Activated naive CD4-positive, alpha-beta T cell treated with anti-CD3 and anti-CD28 coated beads, Interleukin-2, amount 50 U/mL, for 72 hours (primary cell): Measurements from ENCODE around the gene AEBP1. TPM values are rescaled to one million over a fixed set of nuclear protein-coding genes. Genes with fewer than 3 reads are reported as not detected.
"Not testable (repeated sequence)": the region's sequence is repeated elsewhere in the genome, so short reads cannot be mapped to it uniquely, and the experiment has no call there.

Experiments used
- ATAC-seq, 2 donors: fragments of 150-1000 bp; cut with Tn5 transposase; 2 replicates each; pipeline ENCODE4 v1.10.0; 2021; ENCODE audit warnings: mild to moderate bottlenecking in 2 of 2, moderate library complexity in 2 of 2
- DNase-seq, 2 donors: peaks; one replicate each; pipeline ENCODE4 v3.0.0; 2021 to 2022; ENCODE audit warnings: low spot score in 2 of 2
- H3K27ac Mint-ChIP-seq, 2 donors: one replicate each; pipeline ENCODE4 v1.8.0; 2022; ENCODE audit warnings: mild to moderate bottlenecking in 2 of 2, mixed read lengths in 2 of 2
- H3K36me3 Mint-ChIP-seq, 2 donors: one replicate each; pipeline ENCODE4 v1.8.0; 2022; ENCODE audit warnings: mixed read lengths in 2 of 2
- H3K9me3 Mint-ChIP-seq, 2 donors: one replicate each; pipeline ENCODE4 v1.8.0; 2022; ENCODE audit warnings: mixed read lengths in 2 of 2
- total RNA-seq, 2 donors: library from RNA; stranded (reverse); gene quantifications; one replicate each; pipeline ENCODE4 v1.2.3, GENCODE V29; 2022

The AEBP1 gene
- total RNA-seq, 2 donors from 2014 or later = 14.6 to 26.9 TPM

DNA sequence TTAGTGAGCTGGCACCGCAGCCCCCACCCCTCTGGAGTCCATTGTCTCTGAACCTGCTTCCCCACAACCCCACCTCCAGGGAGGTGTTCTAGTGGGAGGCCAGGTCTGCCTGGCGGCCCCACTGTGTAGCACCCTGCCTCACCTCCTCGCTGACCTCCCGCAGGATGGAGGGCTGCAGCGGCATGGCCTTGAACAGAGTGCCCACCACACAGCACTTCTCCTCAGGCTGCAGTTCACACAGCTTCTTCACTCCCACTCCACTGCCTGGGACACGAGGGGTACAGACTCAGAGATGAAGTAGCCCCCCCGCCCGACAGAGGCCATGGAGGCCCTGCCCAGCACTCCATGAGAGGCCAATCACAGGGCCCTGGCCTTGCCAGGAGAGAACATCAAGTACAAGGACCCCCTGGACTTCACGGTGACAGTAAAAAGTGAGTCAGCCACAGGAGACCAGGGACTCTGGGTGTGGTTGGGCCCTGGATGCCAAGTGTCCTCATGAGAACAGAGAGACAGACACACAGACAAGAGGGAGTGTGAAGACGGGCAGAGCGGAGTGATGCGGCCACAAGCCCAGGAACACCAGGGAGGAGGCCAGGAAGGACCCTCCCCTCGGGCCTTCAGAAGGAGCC is 13.8 kb downstream of the AEBP1 start:
- Mint-ChIP-seq H3K27ac (peak overlapping the region in 1 of 2 donors; percentile 18), H3K9me3 (no peaks in the 10 kb centered on the region), H3K36me3 (peaks cover 12 to 38% of the 10 kb centered on the region in 2 donors)
- ATAC-seq = no peak
- no peak for DNase-seq

DNA sequence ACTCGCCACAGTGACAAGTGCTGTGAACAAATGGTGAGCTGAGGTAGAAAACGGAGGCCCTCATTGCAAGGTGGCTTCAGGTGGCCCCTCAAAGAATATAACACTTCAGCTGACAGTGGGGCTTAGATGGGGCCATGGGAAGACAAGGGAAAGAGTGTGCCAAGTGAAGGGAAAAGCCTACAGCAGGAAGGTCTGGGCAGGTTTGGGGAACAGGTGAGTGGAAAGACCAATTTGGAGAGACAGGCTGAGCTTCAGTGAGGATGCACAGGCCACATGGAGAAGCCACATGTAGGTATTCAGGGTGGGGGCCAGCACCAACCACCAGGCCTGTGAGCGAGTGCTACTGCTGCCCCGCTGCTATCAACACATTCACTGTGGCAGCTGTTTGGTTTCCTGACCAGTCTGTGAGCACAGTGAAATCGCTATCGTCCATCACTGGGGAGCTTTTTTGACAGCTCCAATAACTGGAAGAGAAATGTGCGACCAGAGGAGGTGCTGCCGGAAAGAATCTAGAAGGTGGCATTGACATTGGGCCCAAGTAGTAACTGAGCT is 15.8 kb downstream of the AEBP1 start:
- no peaks in the 10 kb centered on the region for H3K9me3 Mint-ChIP-seq
- H3K36me3 Mint-ChIP-seq = peaks cover 12 to 32% of the 10 kb centered on the region in 2 donors
- peak overlapping the region; percentile 18 to 87 for H3K27ac Mint-ChIP-seq
- DNase-seq = no peak
- no peak for ATAC-seq

DNA sequence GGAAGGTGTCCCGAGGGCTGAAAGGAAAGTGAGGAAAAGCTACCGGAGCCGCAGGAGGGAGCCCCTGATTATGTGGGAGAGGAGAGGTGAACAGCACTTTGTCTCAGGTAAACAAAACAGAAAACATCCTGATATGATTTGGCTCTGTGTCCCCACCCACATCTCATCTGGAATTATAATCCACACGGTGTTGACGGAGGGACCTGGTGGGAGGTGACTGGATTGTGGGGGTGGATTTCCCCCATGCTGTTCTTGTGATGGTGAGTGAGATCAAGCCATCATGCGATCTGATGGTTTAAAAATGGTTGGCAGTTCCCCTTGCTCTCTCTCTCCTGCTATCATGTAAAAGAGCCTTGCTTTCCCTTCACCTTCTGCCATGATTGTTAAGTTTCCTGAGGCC is 16.2 kb downstream of the AEBP1 start:
- no peak for DNase-seq
- Mint-ChIP-seq H3K27ac (peak overlapping the region in 1 of 2 donors; percentile 87), H3K9me3 (no peaks in the 10 kb centered on the region), H3K36me3 (peaks cover 12 to 32% of the 10 kb centered on the region in 2 donors)
- no peak for ATAC-seq

DNA sequence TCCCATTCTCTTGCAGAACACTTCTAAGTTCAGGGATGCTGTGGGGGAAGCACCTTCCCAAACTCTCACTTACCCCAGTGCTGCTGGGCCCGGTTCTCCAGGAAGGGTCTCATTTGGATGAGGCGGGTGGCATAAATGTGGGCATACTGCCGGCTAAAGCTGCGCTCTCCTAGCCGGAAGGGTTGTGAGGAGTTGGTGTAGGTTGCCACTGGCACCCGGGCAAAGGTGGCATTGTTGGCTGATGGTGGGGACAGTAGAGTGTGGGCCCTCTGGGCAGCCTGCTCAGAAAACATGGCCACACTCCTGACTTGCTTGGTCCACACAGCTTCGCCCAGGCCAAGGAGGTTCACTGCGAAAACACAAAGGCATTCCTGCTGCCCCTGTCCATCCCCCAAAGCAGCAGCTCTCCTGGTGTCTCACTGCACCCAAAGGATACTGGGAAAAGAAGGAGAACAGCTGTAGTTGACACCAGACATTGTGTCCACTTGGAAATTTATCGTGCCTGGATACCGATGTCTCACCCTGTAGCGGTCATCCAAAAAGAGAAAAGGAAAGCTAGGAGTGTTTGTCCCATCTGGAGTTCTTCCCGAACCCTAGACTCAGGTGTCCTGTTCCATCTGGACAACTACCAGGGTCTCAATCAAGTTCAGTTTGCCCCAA is 17.7 kb downstream of the AEBP1 start:
- DNase-seq (no peak), ATAC-seq (no peak)
- Mint-ChIP-seq H3K36me3 (peaks cover 12 to 32% of the 10 kb centered on the region in 2 donors), H3K27ac (peak overlapping the region; percentile 39 to 68), H3K9me3 (no peaks in the 10 kb centered on the region)

DNA sequence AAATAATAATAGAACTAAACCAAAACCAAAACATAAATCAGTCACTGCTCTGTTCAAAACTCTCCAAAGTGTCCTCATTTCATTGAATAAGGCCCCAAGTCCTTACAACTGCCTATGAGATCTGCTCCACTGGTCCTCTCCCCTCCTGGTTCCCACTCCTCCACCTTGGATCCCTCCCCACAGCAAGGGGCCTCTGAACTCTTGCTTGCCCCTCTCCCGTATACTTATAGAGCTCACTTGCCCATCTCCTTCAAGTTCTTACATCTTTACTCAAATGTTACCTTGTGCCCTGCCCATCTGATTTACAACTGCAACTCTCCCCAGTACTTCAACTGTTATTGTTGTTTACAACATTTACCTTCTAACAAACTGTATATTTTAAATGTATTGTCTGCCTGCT is 18.4 kb downstream of the AEBP1 start:
- Mint-ChIP-seq H3K36me3 (peaks cover 12 to 32% of the 10 kb centered on the region in 2 donors), H3K27ac (peak overlapping the region; percentile 39 to 68), H3K9me3 (no peaks in the 10 kb centered on the region)
- no peak for ATAC-seq
- DNase-seq = no peak

DNA sequence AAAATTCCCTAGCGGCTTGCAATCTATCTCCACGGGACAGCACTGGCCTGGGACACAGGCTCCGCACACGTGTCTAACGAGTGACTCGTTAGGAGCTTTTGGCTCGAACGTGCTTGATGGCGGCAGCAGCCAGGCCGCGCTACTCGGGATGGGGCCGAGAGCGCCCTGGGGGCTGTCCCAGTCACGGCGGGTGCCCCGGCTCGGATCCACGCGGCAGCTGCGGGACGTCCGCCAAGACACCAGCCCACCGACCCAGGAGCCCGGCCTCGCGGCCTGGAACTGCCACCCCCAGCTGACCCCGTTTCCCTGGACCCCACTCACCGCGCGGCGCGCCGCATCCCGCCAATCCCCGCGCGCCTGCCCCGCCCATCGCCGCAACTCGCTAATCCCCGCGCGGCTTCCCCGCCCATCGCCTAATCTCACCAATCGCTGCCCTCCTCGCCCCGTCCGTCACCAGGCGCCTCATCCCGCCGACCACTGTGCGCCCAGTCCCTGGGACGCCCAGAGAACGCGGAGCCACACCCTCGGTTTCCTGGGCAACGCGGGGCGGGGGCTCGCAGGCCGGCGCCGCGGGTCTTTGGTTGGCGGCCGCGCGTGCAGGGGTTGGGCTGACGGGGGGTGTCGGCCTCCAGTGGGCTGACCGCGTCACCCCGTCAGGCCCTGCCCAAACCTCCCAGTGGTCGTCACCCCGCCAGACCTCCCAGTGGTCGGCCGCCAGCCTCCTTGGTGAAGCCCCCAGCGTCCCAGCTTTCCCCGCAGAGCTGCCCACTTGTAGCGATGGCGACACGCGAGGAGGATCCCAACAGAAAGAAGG is 19.3 kb downstream of the AEBP1 start, which contains the start of gene POLD2:
TSS of gene POLD2 (minus strand) at position 359 of the 814 bp plus-strand sequence. CDS start 1,495 bp downstream, outside the sequence.
- ATAC-seq (peak; percentile 99), DNase-seq (peak; percentile 96 to 98)
- Mint-ChIP-seq H3K36me3 (peaks cover 12 to 26% of the 10 kb centered on the region in 2 donors), H3K27ac (peak within 1 kb of the TSS; percentile 68 to 88), H3K9me3 (no peaks in the 10 kb centered on the region)

DNA sequence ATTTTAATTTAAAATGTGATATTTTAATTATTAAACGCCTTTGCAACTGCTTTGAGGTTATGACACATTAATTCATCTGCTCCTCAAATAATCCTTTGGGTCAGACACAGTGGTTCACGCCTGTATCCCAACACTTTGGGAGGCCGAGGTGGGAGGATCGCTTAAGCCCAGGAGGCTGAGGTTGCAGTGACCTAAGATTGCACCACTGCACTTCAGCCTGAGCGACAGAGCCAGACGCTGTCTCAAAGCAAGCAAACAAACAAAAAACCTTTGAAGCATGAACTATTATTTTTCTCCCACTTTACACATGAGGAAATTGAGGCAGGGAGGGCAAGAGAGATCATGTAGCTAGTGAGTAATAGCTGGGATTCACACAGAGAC is 20.7 kb downstream of the AEBP1 start:
- Mint-ChIP-seq H3K9me3 (no peaks in the 10 kb centered on the region), H3K27ac (no peak overlapping the region), H3K36me3 (peaks cover 12 to 22% of the 10 kb centered on the region in 2 donors)
- ATAC-seq = no peak
- no peak for DNase-seq

- not testable (repeated sequence) for H3K27ac Mint-ChIP-seq, ATAC-seq
These were observed 22.4 kb downstream of the AEBP1 start for GRCh38 chr7:44126574-44126973.

GRCh38 chr7:44127161-44127560 is 23.0 kb downstream of the AEBP1 start:
- Mint-ChIP-seq H3K9me3 (no peaks in the 10 kb centered on the region), H3K27ac (no peak overlapping the region), H3K36me3 (peaks cover 5 to 8% of the 10 kb centered on the region in 2 donors)
- ATAC-seq (no peak), DNase-seq (no peak)

More at GRCh38 chr7:44126574-44126973, 22.4 kb downstream of the AEBP1 start:
- H3K9me3 Mint-ChIP-seq, H3K36me3 Mint-ChIP-seq, DNase-seq: not testable (repeated sequence)

DNA sequence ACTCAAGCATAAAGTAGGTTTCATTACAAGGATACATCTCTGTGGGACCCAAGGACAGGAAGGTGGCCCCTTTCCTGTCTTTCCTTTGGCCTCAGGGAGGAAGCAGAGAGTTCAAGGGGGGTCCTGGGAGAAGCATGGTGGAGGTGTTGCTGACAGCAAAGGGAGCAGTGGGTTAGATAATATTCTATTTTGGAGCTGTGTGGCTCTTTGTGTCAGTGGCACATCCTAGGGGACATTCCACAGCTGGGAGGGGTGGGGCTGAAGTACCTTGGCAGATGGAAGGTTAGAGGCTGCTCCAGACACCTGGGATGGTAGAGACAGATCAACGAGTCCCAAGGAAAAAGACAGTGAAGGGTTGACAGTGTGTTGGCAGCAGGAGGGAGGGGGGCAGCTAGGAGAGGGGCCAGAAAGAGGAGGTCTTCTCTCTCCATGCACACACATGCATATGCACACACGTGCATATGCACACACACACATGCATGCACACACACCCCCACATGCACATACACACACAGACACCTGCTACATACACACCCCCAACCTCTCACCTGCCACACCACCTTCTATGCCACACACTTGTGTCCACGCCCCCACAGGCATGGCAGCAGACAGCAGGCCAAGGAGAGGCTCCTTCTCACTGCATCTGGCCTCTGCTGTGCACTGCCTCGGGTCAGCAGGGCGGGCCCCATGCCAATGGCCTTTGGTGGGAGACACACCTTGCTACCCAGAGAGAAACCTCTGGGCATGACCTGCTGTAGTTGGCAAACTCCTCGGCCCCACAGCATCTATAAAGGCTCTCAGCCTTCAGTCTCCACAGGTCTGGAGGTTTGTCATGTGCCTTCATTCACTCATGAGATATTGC is 24.8 kb downstream of the AEBP1 start:
- DNase-seq (no peak), ATAC-seq (no peak)
- H3K9me3 Mint-ChIP-seq = no peaks in the 10 kb centered on the region
- no peak overlapping the region for H3K27ac Mint-ChIP-seq
- no peaks in the 10 kb centered on the region for H3K36me3 Mint-ChIP-seq

DNA sequence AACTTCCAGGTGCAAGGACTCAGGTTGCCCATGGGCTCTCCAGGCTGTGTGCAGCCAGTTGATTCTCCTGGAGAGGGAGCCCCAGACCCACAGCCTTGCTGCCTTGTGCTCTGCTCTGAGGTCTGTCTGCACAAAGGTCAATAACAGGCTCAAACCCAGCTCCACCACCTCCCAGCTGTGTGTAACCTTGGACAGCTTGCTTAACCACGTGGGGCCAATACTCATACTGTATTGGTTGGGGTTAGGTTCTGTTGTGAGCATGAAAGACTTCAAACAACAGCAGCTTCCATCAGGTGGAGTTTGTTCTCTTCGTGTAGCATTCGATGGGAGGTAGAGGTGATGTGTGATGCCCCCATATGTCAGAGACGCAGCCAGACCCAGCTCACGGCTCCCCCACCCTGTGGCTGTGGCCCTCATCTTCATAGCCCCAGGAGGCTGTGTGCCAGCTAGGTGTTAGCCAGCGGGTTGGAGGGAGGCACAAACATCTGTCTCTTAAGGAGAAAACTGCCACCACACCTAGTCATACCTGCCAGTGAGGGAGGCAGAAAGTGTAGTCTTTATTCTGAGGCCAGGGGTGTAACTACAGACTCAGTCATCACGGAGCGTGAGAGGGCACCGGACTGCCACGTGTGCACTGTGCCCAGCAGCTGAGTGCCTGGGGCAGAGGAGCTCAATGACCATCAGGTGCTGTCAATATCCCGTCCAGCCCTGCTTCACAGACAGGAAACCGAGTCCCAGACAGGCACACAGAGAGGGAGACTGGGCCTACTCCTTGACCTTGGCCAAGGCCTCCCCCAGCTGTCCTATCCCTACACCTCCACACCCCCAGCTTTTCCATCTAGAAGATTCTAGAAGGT is 27.3 kb downstream of the AEBP1 start:
- no peak for DNase-seq
- peak; percentile 41 to 55 for ATAC-seq
- Mint-ChIP-seq H3K9me3 (no peaks in the 10 kb centered on the region), H3K36me3 (no peaks in the 10 kb centered on the region), H3K27ac (no peak overlapping the region)

- DNase-seq (no peak), ATAC-seq (no peak)
- H3K36me3 Mint-ChIP-seq = no peaks in the 10 kb centered on the region
- H3K9me3 Mint-ChIP-seq = no peaks in the 10 kb centered on the region
- H3K27ac Mint-ChIP-seq = no peak overlapping the region
These were observed 27.9 kb downstream of the AEBP1 start for GRCh38 chr7:44132039-44132438.

DNA sequence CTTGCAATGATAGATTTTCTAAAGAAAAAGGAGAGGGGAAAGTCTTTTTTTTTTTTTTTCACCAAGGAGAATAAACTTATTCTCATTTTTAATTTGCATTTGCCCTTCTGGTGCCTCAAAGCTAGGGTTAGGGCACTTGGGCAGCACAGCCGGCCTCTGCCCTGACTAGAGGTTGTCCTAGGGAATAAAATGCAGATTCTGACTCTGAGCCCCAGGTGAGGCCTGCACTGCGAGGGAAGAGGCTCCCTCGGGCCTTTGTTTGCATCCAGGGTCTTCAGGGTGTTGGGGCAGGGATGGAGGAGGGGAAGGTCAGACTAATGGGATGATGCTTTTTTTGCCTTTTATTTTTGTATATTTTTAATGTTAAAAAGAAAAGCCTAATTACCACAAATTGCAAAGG is 29.1 kb downstream of the AEBP1 start:
- no peak for ATAC-seq
- no peak for DNase-seq
- Mint-ChIP-seq H3K36me3 (no peaks in the 10 kb centered on the region), H3K9me3 (no peaks in the 10 kb centered on the region), H3K27ac (peak overlapping the region in 1 of 2 donors; percentile 65)

DNA sequence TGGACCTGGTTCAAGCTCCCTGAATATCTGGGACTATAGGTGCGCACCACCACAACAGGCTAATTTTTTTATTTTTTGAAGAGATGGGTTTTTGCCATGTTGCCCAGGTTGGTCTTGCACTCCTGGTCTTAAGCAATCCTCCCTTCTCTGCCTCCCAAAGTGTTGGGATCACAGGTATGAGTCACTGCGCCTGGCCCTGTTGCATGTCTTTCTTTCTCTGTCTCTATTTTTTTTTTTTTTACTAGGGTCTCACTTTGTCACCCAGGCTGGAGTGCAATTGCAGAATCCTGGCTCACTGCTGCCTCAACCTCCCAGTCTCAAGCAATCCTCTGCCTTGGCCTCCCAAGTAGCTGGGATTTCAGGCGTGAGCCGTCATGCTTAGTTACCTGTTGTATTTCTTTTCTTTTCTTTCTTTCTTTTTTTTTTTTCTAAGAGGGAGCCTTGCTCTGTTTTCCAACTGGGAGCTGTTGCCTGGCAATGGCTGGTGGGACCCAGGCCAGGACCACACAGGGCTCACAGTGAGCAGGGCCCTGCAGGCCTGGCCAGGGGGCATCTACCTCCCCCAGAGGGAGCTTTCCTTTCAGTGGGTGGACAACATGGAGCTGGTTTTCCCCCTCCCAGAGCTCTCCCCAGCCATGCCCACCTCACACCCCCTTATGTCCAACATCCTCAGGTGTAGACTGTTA is 30.9 kb downstream of the AEBP1 start:
- H3K9me3 Mint-ChIP-seq = no peaks in the 10 kb centered on the region
- DNase-seq = no peak
- no peaks in the 10 kb centered on the region for H3K36me3 Mint-ChIP-seq
- no peak for ATAC-seq
- H3K27ac Mint-ChIP-seq = no peak overlapping the region

- Mint-ChIP-seq H3K27ac (no peak overlapping the region), H3K9me3 (no peaks in the 10 kb centered on the region), H3K36me3 (no peaks in the 10 kb centered on the region)
- no peak for ATAC-seq
- DNase-seq = no peak
These were observed 32.6 kb downstream of the AEBP1 start for GRCh38 chr7:44136731-44137130.
